Activated CD4-positive, alpha-beta memory T cell treated with anti-CD3 and anti-CD28 coated beads for 36 hours (primary cell): ENCODE measurements around the gene MORN5. TPM values are rescaled to one million over a fixed set of nuclear protein-coding genes. Genes with fewer than 3 reads are reported as not detected.

ENCODE experiments used
- CTCF ChIA-PET: fragments of 350-600 bp; sonication (Branson Sonifier 250); formaldehyde crosslinking; loops from one replicate; lab custom pipeline; 2021; ENCODE audit warnings: antibody characterized with exemption, inconsistent platforms; lab: Charles Lee
- POLR2A ChIA-PET: fragments of 350-600 bp; sonication (Branson Sonifier 250); formaldehyde crosslinking; loops from one replicate; lab custom pipeline; 2021; ENCODE audit warnings: antibody characterized with exemption; lab: Charles Lee
- DNase-seq: peaks from one replicate; pipeline ENCODE4 v3.0.0-alpha.2; 2020
- H3K27ac Mint-ChIP-seq: one replicate; pipeline ENCODE4 v1.8.0; 2021; ENCODE audit warnings: mixed read lengths
- H3K27me3 Mint-ChIP-seq: one replicate; pipeline ENCODE4 v1.8.0; 2021; ENCODE audit warnings: mixed read lengths
- H3K36me3 Mint-ChIP-seq: one replicate; pipeline ENCODE4 v1.8.0; 2021; ENCODE audit warnings: mixed read lengths
- H3K4me1 Mint-ChIP-seq: one replicate; pipeline ENCODE4 v1.8.0; 2021; ENCODE audit warnings: low read depth, mixed read lengths
- H3K4me3 Mint-ChIP-seq: one replicate; pipeline ENCODE4 v1.8.0; 2021; ENCODE audit warnings: mild to moderate bottlenecking, mixed read lengths
- H3K9me3 Mint-ChIP-seq: one replicate; pipeline ENCODE4 v1.8.0; 2021; ENCODE audit warnings: mixed read lengths
- intact Hi-C: fragments of 100-400 bp; cut with micrococcal nuclease; formaldehyde crosslinking; loops from one replicate; pipeline ENCODE4 v1.15.1; 2023
- microRNA-seq: library from miRNA; unstranded; fragments of <30 nt; microRNA quantifications from one replicate; pipeline ENCODE4 v1.2.0, GENCODE V29; 2022; ENCODE audit warnings: borderline number of aligned reads, borderline microRNAs expressed, borderline replicate concordance
- total RNA-seq, 2 experiments: library from RNA; stranded (reverse); gene quantifications; one replicate each; pipeline ENCODE4 v1.2.3, GENCODE V29; 2021

Gene MORN5
- total RNA-seq, 2 experiments from 2014 or later = not detected

- intact Hi-C loops = no loop called here
- no peaks in the 10 kb centered on the region for H3K9me3 Mint-ChIP-seq
- peaks cover 35% of the 10 kb centered on the region for H3K27me3 Mint-ChIP-seq
- peaks cover 10% of the 10 kb centered on the region for H3K4me1 Mint-ChIP-seq
- DNase-seq = no peak
- peak within 1 kb of the TSS; percentile 30 for H3K4me3 Mint-ChIP-seq
- CTCF ChIA-PET = interaction anchor here (0.6 kb wide), 1 partner anchor 247 kb away, joined by 3 read pairs; no protein-coding TSS in a partner anchor
- POLR2A ChIA-PET = no interaction called here
- H3K27ac Mint-ChIP-seq = no peak within 1 kb of the TSS
- no peaks in the 10 kb centered on the region for H3K36me3 Mint-ChIP-seq
These were observed 69.1 kb downstream of the MORN5 start, which contains the start of gene LHX6 for GRCh38 chr9:122228568-122229484. TSS of gene LHX6 (minus strand) at chr9:122228957. CDS start at chr9:122228740, 217 bp downstream.

- intact Hi-C loops = no loop called here
- Mint-ChIP-seq H3K4me1 (peaks cover 10% of the 10 kb centered on the region), H3K4me3 (no peak overlapping the region), H3K36me3 (no peaks in the 10 kb centered on the region), H3K9me3 (no peaks in the 10 kb centered on the region), H3K27me3 (peaks cover 30% of the 10 kb centered on the region), H3K27ac (no peak overlapping the region)
- CTCF ChIA-PET = no interaction called here
- POLR2A ChIA-PET = no interaction called here
- DNase-seq = no peak
These were observed 69.8 kb downstream of the MORN5 start for GRCh38 chr9:122229485-122229837.

GRCh38 chr9:122232796-122233306, 73.1 kb downstream of the MORN5 start:
- Mint-ChIP-seq H3K36me3 (no peaks in the 10 kb centered on the region), H3K27me3 (peaks cover 3% of the 10 kb centered on the region), H3K4me3 (no peak overlapping the region), H3K9me3 (no peaks in the 10 kb centered on the region), H3K4me1 (peaks cover 2% of the 10 kb centered on the region), H3K27ac (no peak overlapping the region)
- intact Hi-C loops = no loop called here
- ChIA-PET CTCF (no interaction called here), POLR2A (no interaction called here)
- DNase-seq = no peak

- no peak overlapping the region for H3K27ac Mint-ChIP-seq
- no peak overlapping the region for H3K4me3 Mint-ChIP-seq
- intact Hi-C loops = no loop called here
- ChIA-PET POLR2A (no interaction called here), CTCF (no interaction called here)
- no peaks in the 10 kb centered on the region for H3K4me1 Mint-ChIP-seq
- DNase-seq = no peak
- no peaks in the 10 kb centered on the region for H3K9me3 Mint-ChIP-seq
- peaks cover 1% of the 10 kb centered on the region for H3K27me3 Mint-ChIP-seq
- H3K36me3 Mint-ChIP-seq = peaks cover 4% of the 10 kb centered on the region
These were observed 74.5 kb downstream of the MORN5 start for GRCh38 chr9:122234022-122234748.

- CTCF ChIA-PET = interaction anchor here (1.4 kb wide), 1 partner anchor 112 kb away, joined by 4 read pairs; no protein-coding TSS in a partner anchor
- H3K36me3 Mint-ChIP-seq = peaks cover 20% of the 10 kb centered on the region
- no peak overlapping the region for H3K4me3 Mint-ChIP-seq
These were observed 77.0 kb downstream of the MORN5 start for GRCh38 chr9:122236681-122237080.

GRCh38 chr9:122239722-122240121, 80.0 kb downstream of the MORN5 start:
- POLR2A ChIA-PET = no interaction called here
- Mint-ChIP-seq H3K9me3 (no peaks in the 10 kb centered on the region), H3K4me3 (no peak overlapping the region), H3K27ac (no peak overlapping the region), H3K36me3 (peaks cover 37% of the 10 kb centered on the region), H3K27me3 (no peaks in the 10 kb centered on the region), H3K4me1 (no peaks in the 10 kb centered on the region)
- intact Hi-C loops = no loop called here
- no peak for DNase-seq
- CTCF ChIA-PET = interaction anchor here (0.5 kb wide), 1 partner anchor 52 kb away, joined by 3 read pairs; no protein-coding TSS in a partner anchor

More at GRCh38 chr9:122236681-122237080, 77.0 kb downstream of the MORN5 start:
- no peak for DNase-seq
- Mint-ChIP-seq H3K27ac (no peak overlapping the region), H3K4me1 (no peaks in the 10 kb centered on the region), H3K9me3 (no peaks in the 10 kb centered on the region), H3K27me3 (peaks cover 1% of the 10 kb centered on the region)
- intact Hi-C loops = no loop called here
- POLR2A ChIA-PET = no interaction called here

GRCh38 chr9:122244349-122244748, 84.6 kb downstream of the MORN5 start:
- intact Hi-C loops = no loop called here
- no peak for DNase-seq
- ChIA-PET POLR2A (no interaction called here), CTCF (interaction anchor here (0.8 kb wide), 1 partner anchor 119 kb away, joined by 3 read pairs; no protein-coding TSS in a partner anchor)
- H3K4me3 Mint-ChIP-seq = no peak overlapping the region
- H3K4me1 Mint-ChIP-seq = no peaks in the 10 kb centered on the region
- H3K36me3 Mint-ChIP-seq = peaks cover 50% of the 10 kb centered on the region
- H3K9me3 Mint-ChIP-seq = no peaks in the 10 kb centered on the region
- H3K27ac Mint-ChIP-seq = no peak overlapping the region
- H3K27me3 Mint-ChIP-seq = no peaks in the 10 kb centered on the region

- H3K4me1 Mint-ChIP-seq = no peaks in the 10 kb centered on the region
- H3K36me3 Mint-ChIP-seq = peaks cover 43% of the 10 kb centered on the region
- intact Hi-C loops = no loop called here
- H3K27ac Mint-ChIP-seq = no peak overlapping the region
- no peaks in the 10 kb centered on the region for H3K27me3 Mint-ChIP-seq
- H3K4me3 Mint-ChIP-seq = no peak overlapping the region
- ChIA-PET POLR2A (no interaction called here), CTCF (interaction anchor here (2.0 kb wide), 1 partner anchor 122 kb away, joined by 6 read pairs; no protein-coding TSS in a partner anchor)
- no peaks in the 10 kb centered on the region for H3K9me3 Mint-ChIP-seq
- DNase-seq = no peak
These were observed 87.0 kb downstream of the MORN5 start for GRCh38 chr9:122246666-122247065.

GRCh38 chr9:122248448-122248865, 88.7 kb downstream of the MORN5 start:
- intact Hi-C loops = no loop called here
- Mint-ChIP-seq H3K9me3 (no peaks in the 10 kb centered on the region), H3K36me3 (peaks cover 43% of the 10 kb centered on the region), H3K4me1 (no peaks in the 10 kb centered on the region), H3K4me3 (no peak overlapping the region), H3K27ac (no peak overlapping the region), H3K27me3 (no peaks in the 10 kb centered on the region)
- DNase-seq = no peak
- ChIA-PET POLR2A (no interaction called here), CTCF (no interaction called here)

Small RNA genes lying within 50 kb of the gene (microRNA-seq; reads per million reads assigned to microRNA genes)
- gene MIR4478 = not detected

Other genes with a start within 250 kb of the MORN5 start
- gene TTLL11, start 66.6 kb upstream of the MORN5 start, total RNA-seq = under 1 TPM; 0.97 TPM
- gene NDUFA8, start 129 bp upstream of the MORN5 start, total RNA-seq = 10 to 100 TPM; 48.3 to 53.3 TPM
- gene LHX6, start 69.0 kb downstream of the MORN5 start, total RNA-seq = not detected
- 10 to 100 TPM; 25.1 to 25.9 TPM for gene RBM18, start 104.9 kb downstream of the MORN5 start, total RNA-seq
- 10 to 100 TPM; 47.2 to 52.5 TPM for gene MRRF, start 105.0 kb downstream of the MORN5 start, total RNA-seq
- gene PTGS1, start 211.1 kb downstream of the MORN5 start, total RNA-seq = under 1 TPM in 1 of 2 experiments, not detected in 1; 0.07 TPM